ENCODE data around the gene ERGIC2. TPM values are rescaled to one million over a fixed set of nuclear protein-coding genes. Genes with fewer than 3 reads are reported as not detected.

Gene ERGIC2
- total RNA-seq, 2 donors from 2014 or later: 27.9 to 56.8 TPM

GRCh38 chr12:29334937-29335336 lies 46.0 kb downstream of the ERGIC2 start:
- intact Hi-C loops (cut with DNase I): no loop called here
- Histone ChIP-seq H3K4me1 (replicated peaks) (no peaks in the 10 kb centered on the region), H3K36me3 (no peaks in the 10 kb centered on the region), H3K27ac (no peak overlapping the region), H3K4me3 (no peak overlapping the region), H3K27me3 (replicated peaks; ENCODE audit: insufficient read depth) (no peaks in the 10 kb centered on the region), H3K9me3 (no peaks in the 10 kb centered on the region)
- WGBS: 95% methylated on average over 2 of the region's 2 CpGs
- no peak for TF ChIP-seq CTCF (IDR thresholded peaks at IDR 0.05)
- TF ChIP-seq POLR2AphosphoS5 (IDR thresholded peaks at IDR 0.05): no peak
- TF ChIP-seq POLR2A (IDR thresholded peaks at IDR 0.05): no peak
- DNase-seq (ENCODE audit: low spot score): no peak

DNA sequence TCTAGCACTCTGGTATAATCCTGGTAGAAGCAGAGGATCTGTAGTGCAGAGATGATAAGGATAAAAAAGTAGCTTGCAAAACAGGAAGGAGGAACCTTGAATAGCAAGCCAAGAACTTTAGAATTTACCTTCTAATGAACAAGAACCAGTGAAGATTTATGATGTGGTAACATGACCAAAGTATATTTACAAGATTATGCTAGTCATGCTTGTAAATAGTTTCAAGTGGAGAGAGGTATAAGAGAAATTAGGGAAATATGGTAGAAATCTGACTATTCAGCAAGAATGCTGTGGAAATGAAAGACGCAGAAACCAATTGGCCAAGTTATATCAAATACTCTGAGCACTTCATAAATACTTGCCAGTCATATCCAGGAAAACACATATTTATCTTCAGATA lies 47.8 kb downstream of the ERGIC2 start:
- Histone ChIP-seq H3K4me3 (no peak overlapping the region), H3K36me3 (no peaks in the 10 kb centered on the region), H3K27ac (peak overlapping the region in 1 of 2 donors; percentile 46), H3K9me3 (no peaks in the 10 kb centered on the region), H3K27me3 (replicated peaks; ENCODE audit: insufficient read depth) (no peaks in the 10 kb centered on the region), H3K4me1 (replicated peaks) (no peaks in the 10 kb centered on the region)
- 0% methylated on average over 1 of the region's 1 CpG for WGBS
- no peak for DNase-seq (ENCODE audit: low spot score)
- intact Hi-C loops (cut with DNase I): no loop called here
- peak; percentile 59 for TF ChIP-seq POLR2AphosphoS5 (IDR thresholded peaks at IDR 0.05)
- no peak for TF ChIP-seq CTCF (IDR thresholded peaks at IDR 0.05)

- Histone ChIP-seq H3K27me3 (replicated peaks; ENCODE audit: insufficient read depth) (no peaks in the 10 kb centered on the region), H3K9me3 (no peaks in the 10 kb centered on the region), H3K36me3 (no peaks in the 10 kb centered on the region), H3K27ac (no peak overlapping the region), H3K4me1 (replicated peaks) (no peaks in the 10 kb centered on the region), H3K4me3 (no peak overlapping the region)
- 100% methylated on average over 1 of the region's 1 CpG for whole genome bisulfite sequencing
- intact Hi-C loops (cut with DNase I): no loop called here
- TF ChIP-seq POLR2AphosphoS5 (IDR thresholded peaks at IDR 0.05) (no peak), CTCF (IDR thresholded peaks at IDR 0.05) (no peak), POLR2A (IDR thresholded peaks at IDR 0.05) (no peak)
- DNase-seq (ENCODE audit: low spot score): no peak
Measured at GRCh38 chr12:29329411-29329810, 51.6 kb downstream of the ERGIC2 start.

DNA sequence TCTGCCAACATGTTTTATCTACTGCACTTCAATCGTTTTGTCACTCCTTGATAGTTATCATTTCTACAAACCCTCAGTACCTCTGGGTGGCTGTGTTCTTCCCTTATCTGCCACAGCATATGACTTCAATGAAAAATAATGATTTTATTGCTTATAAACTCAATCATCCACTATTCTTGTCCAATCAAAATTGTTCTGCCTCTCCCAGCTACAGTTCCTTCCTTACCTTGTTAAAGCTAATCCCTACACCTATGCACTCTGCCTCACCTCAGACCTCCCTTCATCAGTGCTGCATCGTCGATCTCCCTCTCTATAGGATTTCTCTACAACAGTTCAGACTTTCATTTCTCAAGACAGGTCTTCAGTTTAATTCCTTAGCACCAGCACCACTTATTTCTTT lies 58.8 kb downstream of the ERGIC2 start:
- no peak overlapping the region for H3K4me3 ChIP-seq

GRCh38 chr12:29320295-29321085 lies 60.5 kb downstream of the ERGIC2 start:
- no peak overlapping the region for H3K27ac ChIP-seq
- DNase-seq (ENCODE audit: low spot score): no peak
- WGBS: 94% methylated on average over 2 of the region's 2 CpGs
- no peak overlapping the region for H3K4me3 ChIP-seq
- no peaks in the 10 kb centered on the region for H3K4me1 ChIP-seq (replicated peaks)
- intact Hi-C loops (cut with DNase I): no loop called here
- no peaks in the 10 kb centered on the region for H3K36me3 ChIP-seq
- no peaks in the 10 kb centered on the region for H3K27me3 ChIP-seq (replicated peaks; ENCODE audit: insufficient read depth)
- no peaks in the 10 kb centered on the region for H3K9me3 ChIP-seq
- TF ChIP-seq CTCF (IDR thresholded peaks at IDR 0.05) (no peak), POLR2A (IDR thresholded peaks at IDR 0.05) (no peak), POLR2AphosphoS5 (IDR thresholded peaks at IDR 0.05) (no peak)

More for the DNA sequence above, 58.8 kb downstream of the ERGIC2 start:
- Histone ChIP-seq H3K27me3 (replicated peaks; ENCODE audit: insufficient read depth) (no peaks in the 10 kb centered on the region), H3K4me1 (replicated peaks) (no peaks in the 10 kb centered on the region), H3K27ac (no peak overlapping the region), H3K36me3 (no peaks in the 10 kb centered on the region), H3K9me3 (no peaks in the 10 kb centered on the region)
- no peak for TF ChIP-seq POLR2A (IDR thresholded peaks at IDR 0.05)
- intact Hi-C loops (cut with DNase I): no loop called here
- no peak for DNase-seq (ENCODE audit: low spot score)
- WGBS: 83% methylated on average over 3 of the region's 3 CpGs
